HepG2 (cell line): ENCODE measurements around the gene SP3. TPM values are rescaled to one million over a fixed set of nuclear protein-coding genes. Genes with fewer than 3 reads are reported as not detected.

ENCODE experiments used
- AGO1 ChIP-seq: fragments of 200-400 bp; formaldehyde crosslinking; IDR thresholded peaks from 2 replicates; pipeline ENCODE4 v1.6.1; 2017; ENCODE audit warnings: mild to moderate bottlenecking, low read depth, low read length, moderate library complexity; ENCODE audit not compliant: poor library complexity, severe bottlenecking
- KLF9 ChIP-seq: IDR thresholded peaks from 2 replicates; pipeline ENCODE4 v1.6.1; 2016; ENCODE audit warnings: low read depth
- NFRKB ChIP-seq: fragments of 450-650 bp; IDR thresholded peaks from 2 replicates; pipeline ENCODE4 v1.6.1; 2017
- NR1H2 ChIP-seq: sonication (generic); formaldehyde crosslinking; IDR thresholded peaks from 2 replicates; pipeline ENCODE4 v1.8.1; 2022; ENCODE audit warnings: low read depth, missing genetic modification reagents, borderline replicate concordance
- NR2F1 ChIP-seq, 2 experiments: fragments of 450-650 bp in 1 of 2; formaldehyde crosslinking in 1 of 2; IDR thresholded peaks; 2 replicates each; pipeline versions ENCODE4 v1.5.0 to v1.6.1; 2016 to 2020; ENCODE audit warnings: mild to moderate bottlenecking in 1 of 2, missing compliant biosample characterization in 1 of 2, missing genetic modification reagents in 1 of 2, moderate library complexity in 1 of 2
- PHF5A ChIP-seq: IDR thresholded peaks from one replicate; pipeline ENCODE4 v1.6.1; 2018; ENCODE audit warnings: low read depth, missing genetic modification reagents; ENCODE audit not compliant: unreplicated experiment
- REL ChIP-seq: sonication (generic); formaldehyde crosslinking; conservative IDR thresholded peaks from 2 replicates; pipeline ENCODE4 v1.8.0; 2022; ENCODE audit warnings: mild to moderate bottlenecking, missing genetic modification reagents, moderate library complexity
- SAFB2 ChIP-seq: sonication (generic); formaldehyde crosslinking; IDR thresholded peaks from 2 replicates; pipeline ENCODE4 v1.5.1; 2020; ENCODE audit warnings: missing genetic modification reagents, low read depth, mild to moderate bottlenecking, borderline replicate concordance
- SOX13 ChIP-seq, 3 experiments: fragments of 450-650 bp in 1 of 3; sonication (generic) in 1 of 3; formaldehyde crosslinking in 1 of 3; IDR thresholded peaks in 2 of 3; conservative IDR thresholded peaks in 1 of 3; 2 replicates each; pipeline versions ENCODE4 v1.5.0 to v1.6.1; 2016 to 2020; ENCODE audit warnings: antibody characterized with exemption in 1 of 3, mild to moderate bottlenecking in 1 of 3, missing compliant biosample characterization in 1 of 3, missing genetic modification reagents in 1 of 3, moderate library complexity in 1 of 3
- SOX5 ChIP-seq: IDR thresholded peaks from 2 replicates; pipeline ENCODE4 v1.6.1; 2016; ENCODE audit warnings: borderline replicate concordance
- ZC3H4 ChIP-seq: sonication (generic); formaldehyde crosslinking; IDR thresholded peaks from 2 replicates; pipeline ENCODE4 v1.4.0; 2020; ENCODE audit warnings: missing genetic modification reagents, borderline replicate concordance
- ZNF747 ChIP-seq: sonication (generic); formaldehyde crosslinking; IDR thresholded peaks from 2 replicates; pipeline ENCODE4 v1.8.1; 2023; ENCODE audit warnings: missing genetic modification reagents, mild to moderate bottlenecking, borderline replicate concordance
- ZNF772 ChIP-seq: sonication (generic); formaldehyde crosslinking; IDR thresholded peaks from 2 replicates; pipeline ENCODE4 v1.5.0; 2020; ENCODE audit warnings: mild to moderate bottlenecking, missing genetic modification reagents
- ZNF777 ChIP-seq: sonication (generic); formaldehyde crosslinking; IDR thresholded peaks from 2 replicates; pipeline ENCODE4 v1.4.0; 2020; ENCODE audit warnings: missing genetic modification reagents
- ZNF883 ChIP-seq: sonication (generic); formaldehyde crosslinking; IDR thresholded peaks from 2 replicates; pipeline ENCODE4 v1.5.1; 2020; ENCODE audit warnings: mild to moderate bottlenecking, missing genetic modification reagents; ENCODE audit errors: not compliant biosample characterization
- ZSCAN25 ChIP-seq: sonication (generic); formaldehyde crosslinking; IDR thresholded peaks from 2 replicates; pipeline ENCODE4 v1.8.0; 2022; ENCODE audit warnings: mild to moderate bottlenecking, missing genetic modification reagents
- polyA plus RNA-seq, 8 experiments: library from polyadenylated mRNA; depleted of rRNA in 3 of 8; stranded (reverse) in 7 of 8; unstranded in 1 of 8; fragments of >200 nt; fragmentation: Illumina TruSeq in 4 of 8; extraction: Trizol in 4 of 8; gene quantifications; 2 replicates each; pipeline versions ENCODE4 v1.2.1 to v1.2.3, GENCODE V29; 2011 to 2016; ENCODE audit warnings: low read depth in 4 of 8, missing spikeins in 1 of 8, mixed read lengths in 1 of 8; ENCODE audit not compliant: insufficient read depth in 1 of 8
- total RNA-seq, 5 experiments: library from RNA; depleted of rRNA; stranded (reverse); fragments of >200 nt; fragmentation: Illumina TruSeq; extraction: Trizol; gene quantifications; 2 replicates each; pipeline ENCODE4 v1.2.3, GENCODE V29; 2016; ENCODE audit warnings: low read depth in 1 of 5
- TF ChIP-seq, protein P1 (sequence below): sonication (generic); formaldehyde crosslinking; IDR thresholded peaks from 2 replicates; pipeline ENCODE4 v1.4.0; 2020; ENCODE audit warnings: missing genetic modification reagents
- TF ChIP-seq, protein P2 (sequence below): sonication (generic); formaldehyde crosslinking; IDR thresholded peaks from 2 replicates; pipeline ENCODE4 v1.5.0; 2020; ENCODE audit warnings: mild to moderate bottlenecking, missing genetic modification reagents, moderate library complexity
- TF ChIP-seq, protein P3 (sequence below): sonication (generic); formaldehyde crosslinking; IDR thresholded peaks from 2 replicates; pipeline ENCODE4 v1.4.0; 2020; ENCODE audit warnings: missing genetic modification reagents

SP3 gene
- total and polyA plus RNA-seq, 2 of the 13 experiments (the other 11 are each of a cell fraction or from before 2014, with no cell fraction given), result 57.3 to 132 TPM

DNA sequence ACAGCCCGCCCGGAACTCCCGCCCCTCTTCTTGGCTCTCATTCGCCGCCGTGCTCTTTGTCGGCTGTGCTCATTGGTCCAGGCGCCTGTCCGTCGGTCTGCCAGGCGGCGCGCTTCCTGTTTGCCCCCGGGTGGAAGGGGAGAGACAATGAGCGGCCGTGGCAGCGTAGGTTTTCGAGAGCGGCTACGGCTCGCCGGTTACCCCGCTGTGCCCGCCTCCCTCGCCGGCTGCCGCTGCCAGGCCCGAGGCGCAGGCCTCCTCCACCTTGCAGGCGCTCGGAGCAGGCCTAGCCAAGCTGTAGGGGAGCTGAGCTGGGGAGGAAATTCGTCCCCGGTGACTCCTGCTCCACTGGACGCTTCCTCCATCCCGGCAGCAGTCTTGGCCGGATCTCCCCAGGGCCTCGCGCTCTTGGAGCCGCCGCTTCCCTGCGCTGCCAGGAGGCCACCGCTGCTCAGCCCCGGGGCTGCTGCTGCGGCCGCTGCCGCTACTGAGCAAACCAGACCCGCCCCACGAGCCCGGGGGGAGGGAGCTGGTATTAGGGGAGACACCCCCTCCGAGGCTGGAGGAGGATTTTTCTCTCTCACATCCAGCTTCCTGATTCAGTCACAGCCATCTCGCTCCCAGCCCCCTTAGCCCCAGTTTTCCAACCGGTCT lies at the start of gene SP3 (continued):
- TF ChIP-seq, protein P1, sequence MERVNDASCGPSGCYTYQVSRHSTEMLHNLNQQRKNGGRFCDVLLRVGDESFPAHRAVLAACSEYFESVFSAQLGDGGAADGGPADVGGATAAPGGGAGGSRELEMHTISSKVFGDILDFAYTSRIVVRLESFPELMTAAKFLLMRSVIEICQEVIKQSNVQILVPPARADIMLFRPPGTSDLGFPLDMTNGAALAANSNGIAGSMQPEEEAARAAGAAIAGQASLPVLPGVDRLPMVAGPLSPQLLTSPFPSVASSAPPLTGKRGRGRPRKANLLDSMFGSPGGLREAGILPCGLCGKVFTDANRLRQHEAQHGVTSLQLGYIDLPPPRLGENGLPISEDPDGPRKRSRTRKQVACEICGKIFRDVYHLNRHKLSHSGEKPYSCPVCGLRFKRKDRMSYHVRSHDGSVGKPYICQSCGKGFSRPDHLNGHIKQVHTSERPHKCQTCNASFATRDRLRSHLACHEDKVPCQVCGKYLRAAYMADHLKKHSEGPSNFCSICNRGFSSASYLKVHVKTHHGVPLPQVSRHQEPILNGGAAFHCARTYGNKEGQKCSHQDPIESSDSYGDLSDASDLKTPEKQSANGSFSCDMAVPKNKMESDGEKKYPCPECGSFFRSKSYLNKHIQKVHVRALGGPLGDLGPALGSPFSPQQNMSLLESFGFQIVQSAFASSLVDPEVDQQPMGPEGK (CRISPR knock-in tag), result peak; percentile 96
- TF ChIP-seq REL (CRISPR knock-in tag), result 0 out of 2 replicates have a peak, but pooled peaks have one; percentile 28
- peak; percentile 12; the same call in 1 of the 2 replicates for TF ChIP-seq SOX5
- no peak for TF ChIP-seq ZNF777 (CRISPR knock-in tag)
- TF ChIP-seq ZNF747 (CRISPR knock-in tag), result peak; percentile 91; the same call in 1 of the 2 replicates
- peak; percentile 93 for TF ChIP-seq ZSCAN25 (CRISPR knock-in tag)
- TF ChIP-seq ZNF883, result no peak
- 0 out of 2 replicates have a peak, but pooled peaks have one; percentile 31 for TF ChIP-seq SOX13 (IDR thresholded peaks at IDR 0.05)
- TF ChIP-seq SOX13 (CRISPR knock-in tag; conservative IDR thresholded peaks at IDR 0.05 in 1 of 2, IDR thresholded peaks at IDR 0.05 in 1 of 2), result peak in 1 of 2 experiments; percentile 1; a peak in 1 of 4 replicates
- TF ChIP-seq, protein P2, sequence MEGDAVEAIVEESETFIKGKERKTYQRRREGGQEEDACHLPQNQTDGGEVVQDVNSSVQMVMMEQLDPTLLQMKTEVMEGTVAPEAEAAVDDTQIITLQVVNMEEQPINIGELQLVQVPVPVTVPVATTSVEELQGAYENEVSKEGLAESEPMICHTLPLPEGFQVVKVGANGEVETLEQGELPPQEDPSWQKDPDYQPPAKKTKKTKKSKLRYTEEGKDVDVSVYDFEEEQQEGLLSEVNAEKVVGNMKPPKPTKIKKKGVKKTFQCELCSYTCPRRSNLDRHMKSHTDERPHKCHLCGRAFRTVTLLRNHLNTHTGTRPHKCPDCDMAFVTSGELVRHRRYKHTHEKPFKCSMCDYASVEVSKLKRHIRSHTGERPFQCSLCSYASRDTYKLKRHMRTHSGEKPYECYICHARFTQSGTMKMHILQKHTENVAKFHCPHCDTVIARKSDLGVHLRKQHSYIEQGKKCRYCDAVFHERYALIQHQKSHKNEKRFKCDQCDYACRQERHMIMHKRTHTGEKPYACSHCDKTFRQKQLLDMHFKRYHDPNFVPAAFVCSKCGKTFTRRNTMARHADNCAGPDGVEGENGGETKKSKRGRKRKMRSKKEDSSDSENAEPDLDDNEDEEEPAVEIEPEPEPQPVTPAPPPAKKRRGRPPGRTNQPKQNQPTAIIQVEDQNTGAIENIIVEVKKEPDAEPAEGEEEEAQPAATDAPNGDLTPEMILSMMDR (CRISPR knock-in tag), result peak; percentile 28
- TF ChIP-seq NR1H2, result no peak
- peak; percentile 44; the same call in 1 of the 2 replicates for TF ChIP-seq SAFB2 (CRISPR knock-in tag)
- TF ChIP-seq AGO1, result peak; percentile 93
- TF ChIP-seq NR2F1 (CRISPR knock-in tag; IDR thresholded peaks at IDR 0.05), result peak in 1 of 2 experiments; percentile 53; a peak in 1 of 4 replicates
- TF ChIP-seq PHF5A (CRISPR knock-in tag), result no peak
- TF ChIP-seq, protein P3, sequence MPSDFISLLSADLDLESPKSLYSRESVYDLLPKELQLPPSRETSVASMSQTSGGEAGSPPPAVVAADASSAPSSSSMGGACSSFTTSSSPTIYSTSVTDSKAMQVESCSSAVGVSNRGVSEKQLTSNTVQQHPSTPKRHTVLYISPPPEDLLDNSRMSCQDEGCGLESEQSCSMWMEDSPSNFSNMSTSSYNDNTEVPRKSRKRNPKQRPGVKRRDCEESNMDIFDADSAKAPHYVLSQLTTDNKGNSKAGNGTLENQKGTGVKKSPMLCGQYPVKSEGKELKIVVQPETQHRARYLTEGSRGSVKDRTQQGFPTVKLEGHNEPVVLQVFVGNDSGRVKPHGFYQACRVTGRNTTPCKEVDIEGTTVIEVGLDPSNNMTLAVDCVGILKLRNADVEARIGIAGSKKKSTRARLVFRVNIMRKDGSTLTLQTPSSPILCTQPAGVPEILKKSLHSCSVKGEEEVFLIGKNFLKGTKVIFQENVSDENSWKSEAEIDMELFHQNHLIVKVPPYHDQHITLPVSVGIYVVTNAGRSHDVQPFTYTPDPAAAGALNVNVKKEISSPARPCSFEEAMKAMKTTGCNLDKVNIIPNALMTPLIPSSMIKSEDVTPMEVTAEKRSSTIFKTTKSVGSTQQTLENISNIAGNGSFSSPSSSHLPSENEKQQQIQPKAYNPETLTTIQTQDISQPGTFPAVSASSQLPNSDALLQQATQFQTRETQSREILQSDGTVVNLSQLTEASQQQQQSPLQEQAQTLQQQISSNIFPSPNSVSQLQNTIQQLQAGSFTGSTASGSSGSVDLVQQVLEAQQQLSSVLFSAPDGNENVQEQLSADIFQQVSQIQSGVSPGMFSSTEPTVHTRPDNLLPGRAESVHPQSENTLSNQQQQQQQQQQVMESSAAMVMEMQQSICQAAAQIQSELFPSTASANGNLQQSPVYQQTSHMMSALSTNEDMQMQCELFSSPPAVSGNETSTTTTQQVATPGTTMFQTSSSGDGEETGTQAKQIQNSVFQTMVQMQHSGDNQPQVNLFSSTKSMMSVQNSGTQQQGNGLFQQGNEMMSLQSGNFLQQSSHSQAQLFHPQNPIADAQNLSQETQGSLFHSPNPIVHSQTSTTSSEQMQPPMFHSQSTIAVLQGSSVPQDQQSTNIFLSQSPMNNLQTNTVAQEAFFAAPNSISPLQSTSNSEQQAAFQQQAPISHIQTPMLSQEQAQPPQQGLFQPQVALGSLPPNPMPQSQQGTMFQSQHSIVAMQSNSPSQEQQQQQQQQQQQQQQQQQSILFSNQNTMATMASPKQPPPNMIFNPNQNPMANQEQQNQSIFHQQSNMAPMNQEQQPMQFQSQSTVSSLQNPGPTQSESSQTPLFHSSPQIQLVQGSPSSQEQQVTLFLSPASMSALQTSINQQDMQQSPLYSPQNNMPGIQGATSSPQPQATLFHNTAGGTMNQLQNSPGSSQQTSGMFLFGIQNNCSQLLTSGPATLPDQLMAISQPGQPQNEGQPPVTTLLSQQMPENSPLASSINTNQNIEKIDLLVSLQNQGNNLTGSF (CRISPR knock-in tag), result no peak
- peak; percentile 93; the same call in 1 of the 2 replicates for TF ChIP-seq ZC3H4 (CRISPR knock-in tag)
- no peak for TF ChIP-seq NFRKB
- no peak; the same call in 1 of the 2 replicates for TF ChIP-seq KLF9 (CRISPR knock-in tag)
- TF ChIP-seq ZNF772 (CRISPR knock-in tag), result peak; percentile 95
